Left ventricle myocardium inferior (tissue), 1 donor: ENCODE measurements around the gene SNTB2. TPM values are rescaled to one million over a fixed set of nuclear protein-coding genes. Genes with fewer than 3 reads are reported as not detected.

ENCODE experiments used
- DNase-seq: peaks from one replicate; pipeline ENCODE4 v3.0.0-alpha.2; 2020
- H3K27ac ChIP-seq: fragments of 200-600 bp; replicated peaks from 2 replicates; pipeline ENCODE4 v1.8.0; 2021
- H3K27me3 ChIP-seq: fragments of 200-600 bp; 2 replicates; pipeline ENCODE4 v1.8.0; 2021; ENCODE audit warnings: low read depth
- H3K36me3 ChIP-seq: fragments of 200-600 bp; 2 replicates; pipeline ENCODE4 v1.8.0; 2021
- H3K4me1 ChIP-seq: fragments of 200-600 bp; 2 replicates; pipeline ENCODE4 v1.8.0; 2021
- H3K4me3 ChIP-seq: fragments of 200-600 bp; 2 replicates; pipeline ENCODE4 v1.8.0; 2021; ENCODE audit warnings: mild to moderate bottlenecking, moderate library complexity
- H3K9me3 ChIP-seq: fragments of 200-600 bp; replicated peaks from 2 replicates; pipeline ENCODE4 v1.8.0; 2021
- CTCF ChIP-seq: fragments of 200-600 bp; IDR thresholded peaks from 2 replicates; pipeline ENCODE4 v1.8.0; 2021; ENCODE audit warnings: antibody characterized with exemption, mild to moderate bottlenecking, borderline replicate concordance
- intact Hi-C: fragments of 100-400 bp; cut with micrococcal nuclease; formaldehyde crosslinking; loops from one replicate; pipeline ENCODE4 v1.11.0; 2022
- total RNA-seq: library from RNA; stranded (reverse); fragmentation: NEBNext Ultra II Directional; extraction: Animal tissue kit (Norgen Biotek cat#: 25700); gene quantifications from one replicate; pipeline ENCODE4 v1.2.1, GENCODE V29; 2021
- donor health status: DM: no; HTN: yes; CAD: no; lungs with severe emphysema.

SNTB2 gene
- total RNA-seq, 1 donor from 2014 or later, result 10.2 TPM

- intact Hi-C loops, result no loop called here
- Histone ChIP-seq H3K9me3 (no peaks in the 10 kb centered on the region), H3K4me3 (no peak overlapping the region), H3K27me3 (no peaks in the 10 kb centered on the region), H3K36me3 (peaks cover 97% of the 10 kb centered on the region), H3K27ac (no peak overlapping the region), H3K4me1 (peaks cover 22% of the 10 kb centered on the region)
- DNase-seq, result no peak
- TF ChIP-seq CTCF, result no peak
These were observed 131.4 kb downstream of the SNTB2 start for GRCh38 chr16:69318177-69318910.

- H3K27ac ChIP-seq, result no peak overlapping the region
- no peaks in the 10 kb centered on the region for H3K27me3 ChIP-seq
- no peak for DNase-seq
- no peak for TF ChIP-seq CTCF
- no peak overlapping the region for H3K4me3 ChIP-seq
- intact Hi-C loops, result no loop called here
- no peaks in the 10 kb centered on the region for H3K9me3 ChIP-seq
- peaks cover 97% of the 10 kb centered on the region for H3K36me3 ChIP-seq
- H3K4me1 ChIP-seq, result peaks cover 21% of the 10 kb centered on the region
These were observed 131.9 kb downstream of the SNTB2 start for GRCh38 chr16:69318911-69319289.

- Histone ChIP-seq H3K4me1 (peaks cover 21% of the 10 kb centered on the region), H3K9me3 (no peaks in the 10 kb centered on the region), H3K27ac (no peak overlapping the region), H3K27me3 (no peaks in the 10 kb centered on the region), H3K4me3 (no peak overlapping the region), H3K36me3 (peaks cover 97% of the 10 kb centered on the region)
- intact Hi-C loops, result no loop called here
- TF ChIP-seq CTCF, result no peak
- DNase-seq, result no peak
These were observed 132.4 kb downstream of the SNTB2 start for GRCh38 chr16:69319381-69319780.

GRCh38 chr16:69319826-69320739 lies 133.1 kb downstream of the SNTB2 start:
- DNase-seq, result no peak
- H3K4me3 ChIP-seq, result no peak overlapping the region

GRCh38 chr16:69320740-69321073 lies 133.7 kb downstream of the SNTB2 start:
- Histone ChIP-seq H3K27me3 (no peaks in the 10 kb centered on the region), H3K36me3 (peaks cover 99% of the 10 kb centered on the region), H3K4me3 (no peak overlapping the region), H3K4me1 (peaks cover 18% of the 10 kb centered on the region), H3K27ac (no peak overlapping the region), H3K9me3 (no peaks in the 10 kb centered on the region)
- no peak for DNase-seq
- intact Hi-C loops, result no loop called here
- TF ChIP-seq CTCF, result no peak

More at GRCh38 chr16:69319826-69320739, 133.1 kb downstream of the SNTB2 start:
- Histone ChIP-seq H3K36me3 (peaks cover 98% of the 10 kb centered on the region), H3K9me3 (no peaks in the 10 kb centered on the region), H3K27me3 (no peaks in the 10 kb centered on the region), H3K4me1 (peaks cover 19% of the 10 kb centered on the region), H3K27ac (no peak overlapping the region)
- intact Hi-C loops, result no loop called here
- no peak for TF ChIP-seq CTCF
